Measurements from ENCODE around the gene SPATA7. TPM values are rescaled to one million over a fixed set of nuclear protein-coding genes. Genes with fewer than 3 reads are reported as not detected.

Gene SPATA7
- total and polyA plus RNA-seq, 9 of the 15 experiments (the other 6 are each of a cell fraction or from before 2014, with no cell fraction given) = 0.80 to 3.3 (median 2.5) TPM

DNA sequence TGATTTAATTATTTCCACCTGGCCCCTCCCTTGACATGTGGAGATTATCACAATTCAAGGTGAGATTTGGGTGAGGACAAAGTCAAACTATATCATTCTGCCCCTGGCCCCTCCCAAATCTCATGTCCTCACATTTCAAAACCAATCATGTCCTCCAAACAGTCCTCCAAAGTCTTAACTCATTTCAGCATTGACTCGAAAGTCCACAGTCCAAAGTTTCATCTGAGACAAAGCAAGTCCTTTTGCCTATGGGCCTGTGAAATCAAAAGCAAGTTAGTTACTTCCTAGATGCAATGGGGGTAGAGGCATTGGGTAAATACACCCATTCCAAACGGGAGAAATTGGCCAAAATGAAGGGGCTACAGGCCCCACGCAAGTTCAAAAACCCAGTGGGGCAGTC, 31.1 kb upstream of the SPATA7 start (continued):
- TF ChIP-seq, protein P1, sequence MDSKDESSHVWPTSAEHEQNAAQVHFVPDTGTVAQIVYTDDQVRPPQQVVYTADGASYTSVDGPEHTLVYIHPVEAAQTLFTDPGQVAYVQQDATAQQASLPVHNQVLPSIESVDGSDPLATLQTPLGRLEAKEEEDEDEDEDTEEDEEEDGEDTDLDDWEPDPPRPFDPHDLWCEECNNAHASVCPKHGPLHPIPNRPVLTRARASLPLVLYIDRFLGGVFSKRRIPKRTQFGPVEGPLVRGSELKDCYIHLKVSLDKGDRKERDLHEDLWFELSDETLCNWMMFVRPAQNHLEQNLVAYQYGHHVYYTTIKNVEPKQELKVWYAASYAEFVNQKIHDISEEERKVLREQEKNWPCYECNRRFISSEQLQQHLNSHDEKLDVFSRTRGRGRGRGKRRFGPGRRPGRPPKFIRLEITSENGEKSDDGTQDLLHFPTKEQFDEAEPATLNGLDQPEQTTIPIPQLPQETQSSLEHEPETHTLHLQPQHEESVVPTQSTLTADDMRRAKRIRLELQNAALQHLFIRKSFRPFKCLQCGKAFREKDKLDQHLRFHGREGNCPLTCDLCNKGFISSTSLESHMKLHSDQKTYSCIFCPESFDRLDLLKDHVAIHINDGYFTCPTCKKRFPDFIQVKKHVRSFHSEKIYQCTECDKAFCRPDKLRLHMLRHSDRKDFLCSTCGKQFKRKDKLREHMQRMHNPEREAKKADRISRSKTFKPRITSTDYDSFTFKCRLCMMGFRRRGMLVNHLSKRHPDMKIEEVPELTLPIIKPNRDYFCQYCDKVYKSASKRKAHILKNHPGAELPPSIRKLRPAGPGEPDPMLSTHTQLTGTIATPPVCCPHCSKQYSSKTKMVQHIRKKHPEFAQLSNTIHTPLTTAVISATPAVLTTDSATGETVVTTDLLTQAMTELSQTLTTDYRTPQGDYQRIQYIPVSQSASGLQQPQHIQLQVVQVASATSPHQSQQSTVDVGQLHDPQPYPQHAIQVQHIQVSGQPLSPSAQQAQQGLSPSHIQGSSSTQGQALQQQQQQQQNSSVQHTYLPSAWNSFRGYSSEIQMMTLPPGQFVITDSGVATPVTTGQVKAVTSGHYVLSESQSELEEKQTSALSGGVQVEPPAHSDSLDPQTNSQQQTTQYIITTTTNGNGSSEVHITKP (IDR thresholded peaks at IDR 0.05; ENCODE audit: partially characterized antibody) = no peak
- TF ChIP-seq PHF8 (IDR thresholded peaks at IDR 0.05; ENCODE audit: borderline replicate concordance, low read length) = no peak
- no peak for TF ChIP-seq E2F3 (CRISPR knock-in tag; IDR thresholded peaks at IDR 0.05)
- no peak for TF ChIP-seq XRCC3 (IDR thresholded peaks at IDR 0.05)

DNA sequence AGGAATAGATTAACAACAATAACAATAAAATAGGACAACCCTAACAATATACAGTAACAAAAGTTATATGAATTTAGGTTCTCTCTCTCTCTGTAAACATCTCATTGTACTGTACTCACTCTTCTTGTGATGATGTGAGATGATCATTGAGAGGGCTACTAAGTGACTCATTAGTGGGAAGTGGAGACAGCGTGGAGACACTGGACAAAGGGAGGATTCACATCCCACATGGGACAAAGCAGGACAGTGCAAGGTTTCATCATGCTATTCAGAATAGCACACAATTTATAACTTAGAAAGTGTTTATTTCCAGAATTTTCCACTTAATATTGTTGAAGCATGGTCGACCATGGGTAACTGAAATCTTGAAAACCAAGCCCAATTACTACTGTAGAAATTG, 26.0 kb upstream of the SPATA7 start:
- Histone ChIP-seq H3K27me3 (ENCODE audit: control insufficient read depth in 2 of 2, insufficient read depth in 2 of 2, low read length in 2 of 2) (no peaks in the 10 kb centered on the region), H3K4me2 (ENCODE audit: insufficient read depth, low read length) (no peak overlapping the region), H3K27ac (ENCODE audit: extremely low read depth, low read depth, low read length) (no peak overlapping the region), H3K9me3 (replicated peaks; ENCODE audit: control insufficient read depth, insufficient read depth, low read depth, low read length) (no peaks in the 10 kb centered on the region), H3K4me3 (no peak overlapping the region), H3K79me2 (ENCODE audit: control insufficient read depth, insufficient read depth, low read length) (no peaks in the 10 kb centered on the region), H3K4me1 (replicated peaks in 1 of 2; ENCODE audit: control insufficient read depth in 2 of 2, insufficient read depth in 2 of 2, low read length in 2 of 2) (no peaks in the 10 kb centered on the region), H2AFZ (ENCODE audit: low read depth, low read length) (no peak overlapping the region), H3K9me1 (ENCODE audit: control insufficient read depth, insufficient read depth, low read length) (no peaks in the 10 kb centered on the region), H3K9ac (ENCODE audit: insufficient read depth in 1 of 2, low read depth in 2 of 2, low read length in 2 of 2) (no peak overlapping the region), H4K20me1 (replicated peaks; ENCODE audit: control insufficient read depth, insufficient read depth, low read length) (no peaks in the 10 kb centered on the region), H3K36me3 (ENCODE audit: control insufficient read depth, insufficient read depth, low read length) (no peaks in the 10 kb centered on the region)
- ATAC-seq (no peak), DNase-seq (ENCODE audit: extremely low read depth in 1 of 4, low spot score in 3 of 4) (no peak), FAIRE-seq (no peak)
- CTCF ChIA-PET (ENCODE audit: low intra/inter-chr PET ratio) = no interaction called here
- 0% methylated on average over 2 of the region's 2 CpGs for WGBS (ENCODE audit: insufficient coverage, low coverage, missing lambda C conversion rate)
- BruUV-seq (replicated peaks) = no TSS peak
- POLR2A ChIA-PET = no interaction called here
- TF ChIP-seq MCM5 (IDR thresholded peaks at IDR 0.05; ENCODE audit: low read depth) (no peak), ZNF175 (CRISPR knock-in tag; IDR thresholded peaks at IDR 0.05; ENCODE audit: low read depth) (no peak), NR1H2 (CRISPR knock-in tag; IDR thresholded peaks at IDR 0.05) (no peak), NR2F6 (CRISPR knock-in tag; IDR thresholded peaks at IDR 0.05) (no peak), HDAC1 (IDR thresholded peaks at IDR 0.05) (no peak), ZNF41 (CRISPR knock-in tag; conservative IDR thresholded peaks at IDR 0.05) (no peak), LCOR (CRISPR knock-in tag; IDR thresholded peaks at IDR 0.05) (no peak)
- TF ChIP-seq, protein P2, sequence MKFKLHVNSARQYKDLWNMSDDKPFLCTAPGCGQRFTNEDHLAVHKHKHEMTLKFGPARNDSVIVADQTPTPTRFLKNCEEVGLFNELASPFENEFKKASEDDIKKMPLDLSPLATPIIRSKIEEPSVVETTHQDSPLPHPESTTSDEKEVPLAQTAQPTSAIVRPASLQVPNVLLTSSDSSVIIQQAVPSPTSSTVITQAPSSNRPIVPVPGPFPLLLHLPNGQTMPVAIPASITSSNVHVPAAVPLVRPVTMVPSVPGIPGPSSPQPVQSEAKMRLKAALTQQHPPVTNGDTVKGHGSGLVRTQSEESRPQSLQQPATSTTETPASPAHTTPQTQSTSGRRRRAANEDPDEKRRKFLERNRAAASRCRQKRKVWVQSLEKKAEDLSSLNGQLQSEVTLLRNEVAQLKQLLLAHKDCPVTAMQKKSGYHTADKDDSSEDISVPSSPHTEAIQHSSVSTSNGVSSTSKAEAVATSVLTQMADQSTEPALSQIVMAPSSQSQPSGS (CRISPR knock-in tag; IDR thresholded peaks at IDR 0.05) = no peak
- TF ChIP-seq, protein P3, sequence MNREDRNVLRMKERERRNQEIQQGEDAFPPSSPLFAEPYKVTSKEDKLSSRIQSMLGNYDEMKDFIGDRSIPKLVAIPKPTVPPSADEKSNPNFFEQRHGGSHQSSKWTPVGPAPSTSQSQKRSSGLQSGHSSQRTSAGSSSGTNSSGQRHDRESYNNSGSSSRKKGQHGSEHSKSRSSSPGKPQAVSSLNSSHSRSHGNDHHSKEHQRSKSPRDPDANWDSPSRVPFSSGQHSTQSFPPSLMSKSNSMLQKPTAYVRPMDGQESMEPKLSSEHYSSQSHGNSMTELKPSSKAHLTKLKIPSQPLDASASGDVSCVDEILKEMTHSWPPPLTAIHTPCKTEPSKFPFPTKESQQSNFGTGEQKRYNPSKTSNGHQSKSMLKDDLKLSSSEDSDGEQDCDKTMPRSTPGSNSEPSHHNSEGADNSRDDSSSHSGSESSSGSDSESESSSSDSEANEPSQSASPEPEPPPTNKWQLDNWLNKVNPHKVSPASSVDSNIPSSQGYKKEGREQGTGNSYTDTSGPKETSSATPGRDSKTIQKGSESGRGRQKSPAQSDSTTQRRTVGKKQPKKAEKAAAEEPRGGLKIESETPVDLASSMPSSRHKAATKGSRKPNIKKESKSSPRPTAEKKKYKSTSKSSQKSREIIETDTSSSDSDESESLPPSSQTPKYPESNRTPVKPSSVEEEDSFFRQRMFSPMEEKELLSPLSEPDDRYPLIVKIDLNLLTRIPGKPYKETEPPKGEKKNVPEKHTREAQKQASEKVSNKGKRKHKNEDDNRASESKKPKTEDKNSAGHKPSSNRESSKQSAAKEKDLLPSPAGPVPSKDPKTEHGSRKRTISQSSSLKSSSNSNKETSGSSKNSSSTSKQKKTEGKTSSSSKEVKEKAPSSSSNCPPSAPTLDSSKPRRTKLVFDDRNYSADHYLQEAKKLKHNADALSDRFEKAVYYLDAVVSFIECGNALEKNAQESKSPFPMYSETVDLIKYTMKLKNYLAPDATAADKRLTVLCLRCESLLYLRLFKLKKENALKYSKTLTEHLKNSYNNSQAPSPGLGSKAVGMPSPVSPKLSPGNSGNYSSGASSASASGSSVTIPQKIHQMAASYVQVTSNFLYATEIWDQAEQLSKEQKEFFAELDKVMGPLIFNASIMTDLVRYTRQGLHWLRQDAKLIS (CRISPR knock-in tag; IDR thresholded peaks at IDR 0.05) = no peak
- in situ Hi-C loops (cut with MboI) (no loop called here), intact Hi-C loops (cut with micrococcal nuclease) (no loop called here)
